K562 (cell line): Measurements from ENCODE around the gene PNP. TPM values are rescaled to one million over a fixed set of nuclear protein-coding genes. Genes with fewer than 3 reads are reported as not detected.

ENCODE experiments used
- BCLAF1 ChIP-seq, 2 experiments: fragments of 450-650 bp in 1 of 2; IDR thresholded peaks; 2 replicates each; pipeline ENCODE4 v1.6.1; 2011 to 2017; ENCODE audit warnings: low read depth in 2 of 2, antibody characterized with exemption in 1 of 2, borderline replicate concordance in 1 of 2, low read length in 1 of 2, mild to moderate bottlenecking in 1 of 2, mixed read lengths in 1 of 2; ENCODE audit not compliant: control insufficient read depth in 1 of 2
- BRD4 ChIP-seq: fragments of 200-600 bp; sonication (generic); IDR thresholded peaks from 2 replicates; pipeline ENCODE4 v1.6.1; 2017; ENCODE audit warnings: inconsistent platforms
- CC2D1A ChIP-seq: fragments of 450-650 bp; IDR thresholded peaks from 2 replicates; pipeline ENCODE4 v1.6.1; 2017; ENCODE audit warnings: mild to moderate bottlenecking
- CREB1 ChIP-seq, 2 experiments: sonication (generic) in 1 of 2; formaldehyde crosslinking in 1 of 2; IDR thresholded peaks; 2 replicates each; pipeline versions ENCODE4 v1.6.1 to v1.8.0; 2012 to 2022; ENCODE audit warnings: inconsistent platforms in 1 of 2, mild to moderate bottlenecking in 1 of 2, missing genetic modification reagents in 1 of 2, moderate library complexity in 1 of 2
- DNMT1 ChIP-seq: fragments of 450-650 bp; IDR thresholded peaks from 2 replicates; pipeline ENCODE4 v1.6.1; 2016; ENCODE audit warnings: antibody characterized with exemption, mild to moderate bottlenecking
- E2F8 ChIP-seq: fragments of 450-650 bp; IDR thresholded peaks from 2 replicates; pipeline ENCODE4 v1.7.1; 2018; ENCODE audit warnings: mild to moderate bottlenecking, low read depth; ENCODE audit not compliant: partially characterized antibody
- FOXA1 ChIP-seq: fragments of 450-650 bp; IDR thresholded peaks from 2 replicates; pipeline ENCODE4 v1.6.1; 2016; ENCODE audit warnings: mild to moderate bottlenecking, borderline replicate concordance
- FOXM1 ChIP-seq, 2 experiments: fragments of 450-650 bp in 1 of 2; sonication (generic) in 1 of 2; formaldehyde crosslinking in 1 of 2; IDR thresholded peaks; 2 replicates each; pipeline versions ENCODE4 v1.6.1 to v1.9.0; 2017 to 2022; ENCODE audit warnings: low read depth in 2 of 2, mild to moderate bottlenecking in 2 of 2, missing genetic modification reagents in 1 of 2, moderate library complexity in 1 of 2
- HLTF ChIP-seq: fragments of 450-650 bp; IDR thresholded peaks from 2 replicates; pipeline ENCODE4 v1.6.1; 2016
- KAT2B ChIP-seq: IDR thresholded peaks from one replicate; pipeline ENCODE4 v1.6.1; 2012; ENCODE audit warnings: low read depth, mild to moderate bottlenecking, control low read depth, inconsistent platforms, low read length, moderate library complexity
- KDM5B ChIP-seq: fragments of 200-600 bp; sonication (generic); IDR thresholded peaks from 2 replicates; pipeline ENCODE4 v1.6.1; 2012; ENCODE audit warnings: low read depth, mild to moderate bottlenecking, moderate library complexity, low read length, control low read depth, inconsistent platforms; ENCODE audit not compliant: insufficient replicate concordance
- MXD1 ChIP-seq: fragments of 250-450 bp; sonication (Bioruptor Pico); IDR thresholded peaks from 2 replicates; pipeline ENCODE4 v1.8.0; 2021; ENCODE audit warnings: borderline replicate concordance, mild to moderate bottlenecking, moderate library complexity; ENCODE audit not compliant: poor library complexity, severe bottlenecking
- NCOA2 ChIP-seq, 2 experiments: fragments of 450-650 bp; IDR thresholded peaks; 2 replicates each; pipeline ENCODE4 v1.6.1; 2018; ENCODE audit warnings: mild to moderate bottlenecking in 2 of 2, moderate library complexity in 1 of 2; ENCODE audit not compliant: partially characterized antibody in 2 of 2
- NR3C1 ChIP-seq: sonication (generic); formaldehyde crosslinking; IDR thresholded peaks from 2 replicates; pipeline ENCODE4 v1.8.1; 2022; ENCODE audit warnings: missing genetic modification reagents
- ZNF175 ChIP-seq: fragments of 200-800 bp; sonication (Bioruptor generic); IDR thresholded peaks from 2 replicates; pipeline ENCODE4 v1.6.1; 2016; ENCODE audit warnings: low read depth, mild to moderate bottlenecking, missing genetic modification characterization, missing compliant biosample characterization
- ZNF766 ChIP-seq: fragments of 200-800 bp; sonication (Bioruptor generic); conservative IDR thresholded peaks from 2 replicates; pipeline ENCODE4 v1.6.1; 2016; ENCODE audit warnings: missing genetic modification characterization, missing compliant biosample characterization
- polyA plus RNA-seq, 8 experiments: library from polyadenylated mRNA; depleted of rRNA in 4 of 8; stranded (reverse) in 5 of 8; unstranded in 3 of 8; fragments of >200 nt; fragmentation: Nextera tagmentation in 2 of 8; fragmentation: Illumina TruSeq in 1 of 8; extraction: Ambion mirVana in 2 of 8; extraction: Trizol in 1 of 8; gene quantifications; 2 replicates each; pipeline versions ENCODE4 v1.2.1 to v1.2.3, GENCODE V29; 2011 to 2014; ENCODE audit warnings: inconsistent platforms in 1 of 8, missing spikeins in 1 of 8
- total RNA-seq, 7 experiments: library from RNA; depleted of rRNA in 6 of 7; stranded (reverse); fragments of >200 nt in 6 of 7; fragmentation: Illumina TruSeq in 2 of 7; extraction: Trizol in 2 of 7; gene quantifications; 2 replicates each; pipeline versions ENCODE4 v1.2.1 to v1.2.3, GENCODE V29; 2011 to 2021; ENCODE audit warnings: low replicate concordance in 1 of 7
- TF ChIP-seq, protein P1 (sequence below): sonication (generic); formaldehyde crosslinking; IDR thresholded peaks from 2 replicates; pipeline ENCODE4 v1.4.0; 2020; ENCODE audit warnings: mild to moderate bottlenecking, missing genetic modification reagents

Gene PNP
- total and polyA plus RNA-seq, 9 of the 15 experiments (the other 6 are each of a cell fraction or from before 2014, with no cell fraction given): 92.5 to 288 (median 137) TPM

- TF ChIP-seq, protein P1, sequence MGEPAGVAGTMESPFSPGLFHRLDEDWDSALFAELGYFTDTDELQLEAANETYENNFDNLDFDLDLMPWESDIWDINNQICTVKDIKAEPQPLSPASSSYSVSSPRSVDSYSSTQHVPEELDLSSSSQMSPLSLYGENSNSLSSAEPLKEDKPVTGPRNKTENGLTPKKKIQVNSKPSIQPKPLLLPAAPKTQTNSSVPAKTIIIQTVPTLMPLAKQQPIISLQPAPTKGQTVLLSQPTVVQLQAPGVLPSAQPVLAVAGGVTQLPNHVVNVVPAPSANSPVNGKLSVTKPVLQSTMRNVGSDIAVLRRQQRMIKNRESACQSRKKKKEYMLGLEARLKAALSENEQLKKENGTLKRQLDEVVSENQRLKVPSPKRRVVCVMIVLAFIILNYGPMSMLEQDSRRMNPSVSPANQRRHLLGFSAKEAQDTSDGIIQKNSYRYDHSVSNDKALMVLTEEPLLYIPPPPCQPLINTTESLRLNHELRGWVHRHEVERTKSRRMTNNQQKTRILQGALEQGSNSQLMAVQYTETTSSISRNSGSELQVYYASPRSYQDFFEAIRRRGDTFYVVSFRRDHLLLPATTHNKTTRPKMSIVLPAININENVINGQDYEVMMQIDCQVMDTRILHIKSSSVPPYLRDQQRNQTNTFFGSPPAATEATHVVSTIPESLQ (CRISPR knock-in tag): 0 out of 2 replicates have a peak, but pooled peaks have one; percentile 59
- TF ChIP-seq BRD4: no peak
- TF ChIP-seq ZNF766 (CRISPR knock-in tag): no peak
- peak; percentile 28; the same call in 1 of the 2 replicates for TF ChIP-seq CREB1 (IDR thresholded peaks at IDR 0.05)
- TF ChIP-seq CREB1 (CRISPR knock-in tag; IDR thresholded peaks at IDR 0.05): 0 out of 2 replicates have a peak, but pooled peaks have one; percentile 54
- TF ChIP-seq MXD1 (CRISPR knock-in tag): peak; percentile 92
- no peak for TF ChIP-seq FOXA1
- no peak for TF ChIP-seq HLTF
- no peak for TF ChIP-seq DNMT1
- no peak for TF ChIP-seq E2F8
- 0 out of 4 replicates have a peak, but pooled peaks of 1 of the 2 experiments have one; percentile 31 for TF ChIP-seq BCLAF1 (IDR thresholded peaks at IDR 0.05; ENCODE audit: borderline replicate concordance in 1 of 2, control insufficient read depth in 1 of 2, low read depth in 2 of 2, low read length in 1 of 2)
- no peak for TF ChIP-seq FOXM1 (IDR thresholded peaks at IDR 0.05; ENCODE audit: low read depth)
- 0 out of 2 replicates have a peak, but pooled peaks have one; percentile 57 for TF ChIP-seq FOXM1 (CRISPR knock-in tag; IDR thresholded peaks at IDR 0.05; ENCODE audit: low read depth)
- peak; percentile 19 for TF ChIP-seq KAT2B
- TF ChIP-seq NCOA2 (IDR thresholded peaks at IDR 0.05; ENCODE audit: partially characterized antibody in 2 of 2): peak in 1 of 2 experiments; percentile 98
- no peak for TF ChIP-seq NR3C1 (CRISPR knock-in tag)
- peak; percentile 69 for TF ChIP-seq KDM5B
- TF ChIP-seq ZNF175 (CRISPR knock-in tag): peak; percentile 59; the same call in 1 of the 2 replicates
- TF ChIP-seq CC2D1A: no peak
These were observed 14.5 kb upstream of the PNP start, which contains the start of the genes APEX1 and OSGEP (continued) for GRCh38 chr14:20454516-20455354.
